CD14-positive monocyte (primary cell): ENCODE results near the gene PDE7B. TPM values are rescaled to one million over a fixed set of nuclear protein-coding genes. Genes with fewer than 3 reads are reported as not detected.

Experiments
- DNase-seq, 3 donors: peaks; one replicate each; pipeline ENCODE4 v3.0.0-alpha.2; 2011 to 2022
- H2AFZ ChIP-seq: 2 replicates; pipeline ENCODE4 v1.6.0; 2012; ENCODE audit warnings: mild to moderate bottlenecking, low read depth, low read length, inconsistent platforms; ENCODE audit not compliant: insufficient read depth, poor library complexity, severe bottlenecking
- H3K27ac ChIP-seq, 2 donors: 1 replicate in 1 of 2; 2 replicates in 1 of 2; pipeline ENCODE4 v1.5.1; 2012 to 2013; ENCODE audit warnings: low read length in 2 of 2, control low read depth in 1 of 2, inconsistent platforms in 1 of 2, low read depth in 1 of 2, mild to moderate bottlenecking in 1 of 2
- H3K27me3 ChIP-seq, 2 donors: one replicate each; pipeline versions ENCODE4 v1.6.0 to v1.6.1; 2011 to 2013; ENCODE audit warnings: low read length in 2 of 2; ENCODE audit not compliant: control insufficient read depth in 2 of 2, insufficient read depth in 2 of 2
- H3K36me3 ChIP-seq, 2 donors: replicated peaks in 1 of 2; 1 replicate in 1 of 2; 2 replicates in 1 of 2; pipeline versions ENCODE4 v1.5.1 to v1.6.1; 2012 to 2013; ENCODE audit warnings: low read length in 2 of 2, control low read depth in 1 of 2, inconsistent platforms in 1 of 2, mild to moderate bottlenecking in 1 of 2; ENCODE audit not compliant: insufficient read depth in 2 of 2, control insufficient read depth in 1 of 2
- H3K4me1 ChIP-seq, 2 donors: 1 replicate in 1 of 2; 2 replicates in 1 of 2; pipeline versions ENCODE4 v1.5.1 to v1.6.1; 2012 to 2013; ENCODE audit warnings: low read length in 2 of 2, control low read depth in 1 of 2, inconsistent platforms in 1 of 2, mild to moderate bottlenecking in 1 of 2, moderate library complexity in 1 of 2; ENCODE audit not compliant: insufficient read depth in 2 of 2, control insufficient read depth in 1 of 2
- H3K4me2 ChIP-seq: replicated peaks from 2 replicates; pipeline ENCODE3; 2012; ENCODE audit warnings: low read length, moderate library complexity, mild to moderate bottlenecking; ENCODE audit not compliant: poor library complexity, severe bottlenecking; ENCODE audit errors: extremely low read depth
- H3K4me3 ChIP-seq, 3 experiments: fragments of 200-600 bp in 1 of 3; sonication (generic) in 1 of 3; replicated peaks in 1 of 3; 1 replicate in 2 of 3; 2 replicates in 1 of 3; pipeline ENCODE4 v1.5.1; 2011 to 2013; ENCODE audit warnings: low read length in 3 of 3, mild to moderate bottlenecking in 3 of 3, control low read depth in 2 of 3, low read depth in 2 of 3, inconsistent platforms in 1 of 3, moderate library complexity in 1 of 3
- H3K79me2 ChIP-seq: 2 replicates; pipeline ENCODE4 v1.6.0; 2012; ENCODE audit warnings: mild to moderate bottlenecking, control low read depth, inconsistent platforms, low read length, moderate library complexity; ENCODE audit not compliant: insufficient read depth
- H3K9ac ChIP-seq: 2 replicates; pipeline ENCODE4 v1.6.0; 2017; ENCODE audit warnings: low read length, mild to moderate bottlenecking; ENCODE audit not compliant: insufficient read depth, poor library complexity, severe bottlenecking
- H3K9me3 ChIP-seq, 2 donors: replicated peaks in 1 of 2; 1 replicate in 1 of 2; 2 replicates in 1 of 2; pipeline versions ENCODE4 v1.5.1 to v1.6.1; 2012 to 2013; ENCODE audit warnings: low read length in 2 of 2, control low read depth in 1 of 2; ENCODE audit not compliant: control insufficient read depth in 1 of 2, insufficient read depth in 1 of 2
- H4K20me1 ChIP-seq: 2 replicates; pipeline ENCODE4 v1.6.0; 2012; ENCODE audit warnings: mild to moderate bottlenecking, low read length, control low read depth, moderate library complexity; ENCODE audit not compliant: insufficient read depth
- H3K27ac Mint-ChIP-seq, 7 donors: one replicate each; pipeline ENCODE4 v1.8.0; 2020; ENCODE audit warnings: mild to moderate bottlenecking in 7 of 7, mixed read lengths in 7 of 7, moderate library complexity in 6 of 7, inconsistent platforms in 2 of 7
- H3K27me3 Mint-ChIP-seq, 3 donors: one replicate each; pipeline ENCODE4 v1.8.0; 2021 to 2022; ENCODE audit warnings: low read depth in 3 of 3, mild to moderate bottlenecking in 3 of 3, mixed read lengths in 3 of 3, moderate library complexity in 3 of 3, inconsistent platforms in 1 of 3
- H3K36me3 Mint-ChIP-seq, 2 donors: one replicate each; pipeline ENCODE4 v1.8.0; 2020; ENCODE audit warnings: mixed read lengths in 2 of 2, inconsistent platforms in 1 of 2, mild to moderate bottlenecking in 1 of 2
- H3K4me1 Mint-ChIP-seq: one replicate; pipeline ENCODE4 v1.8.0; 2020; ENCODE audit warnings: mild to moderate bottlenecking, mixed read lengths
- H3K4me3 Mint-ChIP-seq, 2 donors: one replicate each; pipeline ENCODE4 v1.8.0; 2020; ENCODE audit warnings: mild to moderate bottlenecking in 2 of 2, mixed read lengths in 2 of 2, moderate library complexity in 1 of 2
- H3K9me3 Mint-ChIP-seq, 7 donors: one replicate each; pipeline ENCODE4 v1.8.0; 2020 to 2022; ENCODE audit warnings: mixed read lengths in 7 of 7, mild to moderate bottlenecking in 6 of 7, moderate library complexity in 6 of 7, inconsistent platforms in 2 of 7
- CTCF ChIP-seq: fragments of 200-600 bp; IDR thresholded peaks from one replicate; pipeline ENCODE4 v1.8.0; 2022; ENCODE audit warnings: antibody characterized with exemption, mild to moderate bottlenecking
- WGBS: methylation state at CpG from one replicate; pipeline ENCODE4 v1.1.5; 2013; ENCODE audit warnings: missing lambda C conversion rate; ENCODE audit not compliant: insufficient coverage; 5-methylcytosine and 5-hydroxymethylcytosine counted together
- intact Hi-C, 2 donors: fragments of 100-400 bp; cut with micrococcal nuclease; formaldehyde crosslinking; loops; one replicate each; pipeline versions ENCODE4 v1.15.0 to v1.15.1; 2023
- polyA plus RNA-seq, 3 donors: library from polyadenylated mRNA; depleted of rRNA in 1 of 3; unstranded in 2 of 3; stranded (reverse) in 1 of 3; fragments of 300-500 nt in 2 of 3; fragments of >200 nt in 1 of 3; fragmentation: Illumina TruSeq in 2 of 3; gene quantifications; 1 replicate in 2 of 3; 2 replicates in 1 of 3; pipeline ENCODE4 v1.2.3, GENCODE V29; 2012 to 2021

The PDE7B gene
- polyA plus RNA-seq, 3 donors: 0.37 to 1.1 (median 0.89) TPM

GRCh38 chr6:136213012-136213539, 361.6 kb downstream of the PDE7B start:
- H3K36me3 Mint-ChIP-seq: no peaks in the 10 kb centered on the region
- intact Hi-C loops: no loop called here
- Histone ChIP-seq H3K9me3 (no peaks in the 10 kb centered on the region), H3K79me2 (no peaks in the 10 kb centered on the region), H3K4me2 (no peak overlapping the region), H2AFZ (no peak overlapping the region), H4K20me1 (no peaks in the 10 kb centered on the region), H3K4me3 (no peak overlapping the region), H3K36me3 (no peaks in the 10 kb centered on the region), H3K27me3 (no peaks in the 10 kb centered on the region), H3K9ac (no peak overlapping the region), H3K27ac (no peak overlapping the region), H3K4me1 (peaks cover 12 to 13% of the 10 kb centered on the region in 2 donors)
- DNase-seq: no peak
- peaks cover 21% of the 10 kb centered on the region for H3K4me1 Mint-ChIP-seq
- no peak overlapping the region for H3K4me3 Mint-ChIP-seq
- WGBS: no CpG with 5 or more reads among the region's 5 CpGs
- no peak for TF ChIP-seq CTCF
- H3K27me3 Mint-ChIP-seq: peaks cover 0 to 2% (median 0%) of the 10 kb centered on the region in 3 donors
- H3K9me3 Mint-ChIP-seq: peaks cover 0 to 6% (median 2%) of the 10 kb centered on the region in 7 donors
- H3K27ac Mint-ChIP-seq: no peak overlapping the region

GRCh38 chr6:136213853-136214252, 362.4 kb downstream of the PDE7B start:
- no peaks in the 10 kb centered on the region for H3K9me3 ChIP-seq
- no peak overlapping the region for H3K4me2 ChIP-seq
- H3K79me2 ChIP-seq: no peaks in the 10 kb centered on the region
- no peak overlapping the region for H3K4me3 Mint-ChIP-seq
- no peaks in the 10 kb centered on the region for H3K36me3 Mint-ChIP-seq
- H3K27ac Mint-ChIP-seq: no peak overlapping the region
- no peak overlapping the region for H3K27ac ChIP-seq
- H3K4me1 Mint-ChIP-seq: peaks cover 21% of the 10 kb centered on the region
- intact Hi-C loops: no loop called here
- H3K36me3 ChIP-seq: no peaks in the 10 kb centered on the region
- H4K20me1 ChIP-seq: no peaks in the 10 kb centered on the region
- peaks cover 0 to 5% (median 0%) of the 10 kb centered on the region in 7 donors for H3K9me3 Mint-ChIP-seq
- no peak overlapping the region for H2AFZ ChIP-seq
- no peak overlapping the region for H3K9ac ChIP-seq
- H3K27me3 ChIP-seq: no peaks in the 10 kb centered on the region
- H3K27me3 Mint-ChIP-seq: peaks cover 0 to 2% (median 0%) of the 10 kb centered on the region in 3 donors
- no peak for TF ChIP-seq CTCF
- peaks cover 12 to 13% of the 10 kb centered on the region in 2 donors for H3K4me1 ChIP-seq
- no peak for DNase-seq
- H3K4me3 ChIP-seq: no peak overlapping the region
